K562 (cell line): ENCODE results near the gene SNTG2. TPM values are rescaled to one million over a fixed set of nuclear protein-coding genes. Genes with fewer than 3 reads are reported as not detected.

ENCODE experiments used
- CBX1 ChIP-seq: sonication (generic); IDR thresholded peaks from 2 replicates; pipeline ENCODE4 v1.6.1; 2016; ENCODE audit warnings: antibody characterized with exemption, low read depth, mild to moderate bottlenecking
- DMBX1 ChIP-seq: fragments of 250-450 bp; sonication (Bioruptor Pico); IDR thresholded peaks from 2 replicates; pipeline ENCODE4 v1.8.0; 2022; ENCODE audit warnings: inconsistent platforms, mild to moderate bottlenecking, moderate library complexity, borderline replicate concordance
- E2F1 ChIP-seq: sonication (generic); formaldehyde crosslinking; IDR thresholded peaks from 2 replicates; pipeline ENCODE4 v1.8.1; 2023; ENCODE audit warnings: mild to moderate bottlenecking, missing genetic modification reagents, moderate library complexity
- GTF2F1 ChIP-seq: IDR thresholded peaks from 2 replicates; pipeline ENCODE4 v1.6.1; 2011; ENCODE audit warnings: low read depth, low read length, improper control_type of control experiment
- MIER1 ChIP-seq: fragments of 450-650 bp; IDR thresholded peaks from 2 replicates; pipeline ENCODE4 v1.6.1; 2016; ENCODE audit warnings: antibody characterized with exemption, mild to moderate bottlenecking, low read depth
- RBM14 ChIP-seq: fragments of 200-400 bp; formaldehyde crosslinking; IDR thresholded peaks from 2 replicates; pipeline ENCODE4 v1.6.1; 2018; ENCODE audit warnings: low read depth, mild to moderate bottlenecking, low read length, moderate library complexity, borderline replicate concordance; ENCODE audit not compliant: insufficient read depth
- RREB1 ChIP-seq: fragments of 250-450 bp; sonication (Bioruptor Pico); IDR thresholded peaks from 2 replicates; pipeline ENCODE4 v1.4.0; 2020
- RUNX1 ChIP-seq: sonication (generic); IDR thresholded peaks from 2 replicates; pipeline ENCODE4 v1.6.1; 2016; ENCODE audit warnings: antibody characterized with exemption, low read depth
- SMARCA5 ChIP-seq: fragments of 450-650 bp; IDR thresholded peaks from 2 replicates; pipeline ENCODE4 v1.6.1; 2016
- ZC3H4 ChIP-seq: sonication (generic); formaldehyde crosslinking; IDR thresholded peaks from 2 replicates; pipeline ENCODE4 v1.9.0; 2021; ENCODE audit warnings: missing genetic modification reagents, borderline replicate concordance
- ZFP1 ChIP-seq: fragments of 450-650 bp; formaldehyde crosslinking; IDR thresholded peaks from 2 replicates; pipeline ENCODE4 v1.4.0; 2020; ENCODE audit warnings: mild to moderate bottlenecking, mixed read lengths
- ZNF449 ChIP-seq: fragments of 250-450 bp; sonication (Bioruptor Pico); IDR thresholded peaks from 2 replicates; pipeline ENCODE4 v1.8.0; 2022; ENCODE audit warnings: moderate library complexity, mild to moderate bottlenecking, inconsistent platforms
- ZNF583 ChIP-seq: fragments of 250-450 bp; sonication (Bioruptor Pico); IDR thresholded peaks from 2 replicates; pipeline ENCODE4 v1.4.0; 2020
- polyA plus RNA-seq, 8 experiments: library from polyadenylated mRNA; depleted of rRNA in 4 of 8; stranded (reverse) in 5 of 8; unstranded in 3 of 8; fragments of >200 nt; fragmentation: Nextera tagmentation in 2 of 8; fragmentation: Illumina TruSeq in 1 of 8; extraction: Ambion mirVana in 2 of 8; extraction: Trizol in 1 of 8; gene quantifications; 2 replicates each; pipeline versions ENCODE4 v1.2.1 to v1.2.3, GENCODE V29; 2011 to 2014; ENCODE audit warnings: inconsistent platforms in 1 of 8, missing spikeins in 1 of 8
- total RNA-seq, 7 experiments: library from RNA; depleted of rRNA in 6 of 7; stranded (reverse); fragments of >200 nt in 6 of 7; fragmentation: Illumina TruSeq in 2 of 7; extraction: Trizol in 2 of 7; gene quantifications; 2 replicates each; pipeline versions ENCODE4 v1.2.1 to v1.2.3, GENCODE V29; 2011 to 2021; ENCODE audit warnings: low replicate concordance in 1 of 7

Gene SNTG2
- total and polyA plus RNA-seq, 9 of the 15 experiments (the other 6 are each of a cell fraction or from before 2014, with no cell fraction given): not detected

- TF ChIP-seq DMBX1 (CRISPR knock-in tag): no peak
- no peak for TF ChIP-seq ZNF449 (CRISPR knock-in tag)
- TF ChIP-seq E2F1 (CRISPR knock-in tag): no peak
- no peak for TF ChIP-seq MIER1
- no peak for TF ChIP-seq RBM14
- TF ChIP-seq RUNX1: no peak
- no peak for TF ChIP-seq SMARCA5
- no peak for TF ChIP-seq ZC3H4 (CRISPR knock-in tag)
- TF ChIP-seq RREB1 (CRISPR knock-in tag): no peak
- no peak for TF ChIP-seq ZNF583 (CRISPR knock-in tag)
- TF ChIP-seq CBX1: no peak
- no peak for TF ChIP-seq GTF2F1
- no peak for TF ChIP-seq ZFP1 (CRISPR knock-in tag)
- TF ChIP-seq, all 486 proteins: peak for 0
Measured at GRCh38 chr2:1173528-1173927, 222.9 kb downstream of the SNTG2 start (continued).
